Measurements from ENCODE around the gene DBN1. TPM values are rescaled to one million over a fixed set of nuclear protein-coding genes. Genes with fewer than 3 reads are reported as not detected.

Gene DBN1
- total RNA-seq, 6 experiments from 2014 or later = 346 to 394 (median 358) TPM

- Mint-ChIP-seq H3K4me1 (ENCODE audit: low read depth) (peaks cover 17% of the 10 kb centered on the region), H3K9me3 (no peaks in the 10 kb centered on the region), H3K27ac (no peak overlapping the region), H3K36me3 (ENCODE audit: low read depth) (no peaks in the 10 kb centered on the region), H3K27me3 (ENCODE audit: insufficient read depth) (peaks cover 2% of the 10 kb centered on the region), H3K4me3 (no peak overlapping the region)
- DNase-seq = no peak
- no peak for TF ChIP-seq CTCF (IDR thresholded peaks at IDR 0.05)
Observed at GRCh38 chr5:177504086-177505056, 30.9 kb upstream of the DBN1 start.

- Mint-ChIP-seq H3K36me3 (ENCODE audit: low read depth) (no peaks in the 10 kb centered on the region), H3K27me3 (ENCODE audit: insufficient read depth) (peaks cover 2% of the 10 kb centered on the region), H3K9me3 (no peaks in the 10 kb centered on the region), H3K4me1 (ENCODE audit: low read depth) (peaks cover 22% of the 10 kb centered on the region), H3K27ac (no peak overlapping the region), H3K4me3 (no peak overlapping the region)
- no peak for DNase-seq
- TF ChIP-seq CTCF (IDR thresholded peaks at IDR 0.05) = no peak
Observed at GRCh38 chr5:177503351-177504085, 30.1 kb upstream of the DBN1 start.

DNA sequence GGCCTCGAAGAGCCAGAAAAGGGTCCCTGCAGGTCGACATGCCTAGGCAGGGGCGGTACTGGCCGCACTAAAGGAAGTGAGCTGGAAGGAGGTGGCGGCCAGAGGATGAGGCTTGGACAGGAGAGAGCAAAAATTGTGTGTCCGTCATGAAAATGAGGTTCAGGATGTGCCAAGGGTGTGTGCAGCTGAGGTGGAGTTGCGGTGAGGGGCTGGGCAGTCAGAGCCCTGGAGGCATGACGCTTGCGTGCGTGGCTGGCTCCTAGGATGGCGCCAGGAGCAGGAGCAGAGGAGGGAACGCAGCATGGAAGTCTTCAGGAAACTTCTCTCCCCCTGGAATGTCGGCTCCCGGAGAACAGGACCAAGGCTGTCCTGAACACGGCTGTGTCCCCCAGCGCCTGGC is 29.5 kb upstream of the DBN1 start:
- H3K27me3 Mint-ChIP-seq (ENCODE audit: insufficient read depth) = peaks cover 2% of the 10 kb centered on the region
- no peak overlapping the region for H3K27ac Mint-ChIP-seq
- H3K4me3 Mint-ChIP-seq = no peak overlapping the region
- peaks cover 28% of the 10 kb centered on the region for H3K4me1 Mint-ChIP-seq (ENCODE audit: low read depth)
- DNase-seq = no peak
- H3K36me3 Mint-ChIP-seq (ENCODE audit: low read depth) = no peaks in the 10 kb centered on the region
- H3K9me3 Mint-ChIP-seq = no peaks in the 10 kb centered on the region
- no peak for TF ChIP-seq CTCF (IDR thresholded peaks at IDR 0.05)

- Mint-ChIP-seq H3K4me1 (ENCODE audit: low read depth) (peaks cover 32% of the 10 kb centered on the region), H3K27me3 (ENCODE audit: insufficient read depth) (peaks cover 5% of the 10 kb centered on the region), H3K9me3 (no peaks in the 10 kb centered on the region), H3K36me3 (ENCODE audit: low read depth) (no peaks in the 10 kb centered on the region), H3K27ac (no peak overlapping the region), H3K4me3 (no peak overlapping the region)
- DNase-seq = no peak
- no peak for TF ChIP-seq CTCF (IDR thresholded peaks at IDR 0.05)
Observed at GRCh38 chr5:177501874-177502678, 28.6 kb upstream of the DBN1 start.

All from HFFc6 (cell line).